GM19025 (cell line): ENCODE measurements around the gene EFEMP1.
"Not testable (repeated sequence)": the region's sequence is repeated elsewhere in the genome, so short reads cannot be mapped to it uniquely, and the experiment has no call there.

Source experiments
- ATAC-seq: cut with Tn5 transposase; IDR thresholded peaks from one replicate; pipeline ENCODE4 v1.9.1; 2021; ENCODE audit warnings: mild to moderate bottlenecking, low read depth, moderate library complexity; ENCODE audit not compliant: unreplicated experiment

The EFEMP1 gene

DNA sequence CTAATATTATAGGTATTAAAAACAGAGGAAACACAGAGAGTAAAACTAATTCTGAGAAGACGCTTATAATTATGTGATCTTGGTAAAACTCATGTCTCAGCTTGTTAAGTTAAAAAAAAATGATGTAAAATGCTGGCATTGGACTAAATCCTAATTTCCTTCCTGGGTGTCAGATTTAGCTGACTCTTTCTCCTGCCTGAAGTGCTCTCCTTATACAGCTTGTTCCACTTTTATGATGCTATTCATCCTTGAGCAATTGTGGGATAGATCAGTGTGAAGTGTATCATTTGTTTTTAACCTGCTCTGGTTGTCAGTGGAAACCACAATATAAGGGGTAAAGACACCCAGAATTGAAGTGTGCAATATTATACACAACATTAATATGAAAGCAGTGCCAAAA is 84.9 kb downstream of the EFEMP1 start:
- no peak for ATAC-seq

DNA sequence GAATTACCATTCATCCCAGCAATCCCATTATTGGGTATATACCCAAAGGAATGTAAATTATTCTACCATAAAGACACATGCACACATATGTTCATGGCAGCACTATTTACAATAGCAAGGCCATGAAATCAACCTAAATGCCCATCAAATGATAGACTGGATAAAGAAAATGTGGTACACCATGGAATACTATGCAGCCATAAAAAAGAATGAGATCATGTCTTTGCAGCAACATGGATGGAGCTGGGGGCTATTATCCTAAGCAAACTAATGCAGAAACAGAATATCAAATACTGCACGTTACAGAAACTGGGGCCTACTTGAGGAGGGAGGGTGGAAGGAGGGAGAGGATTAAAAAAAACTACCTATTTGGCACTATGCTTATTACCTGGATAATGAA is 85.5 kb downstream of the EFEMP1 start:
- not testable (repeated sequence) for ATAC-seq

DNA sequence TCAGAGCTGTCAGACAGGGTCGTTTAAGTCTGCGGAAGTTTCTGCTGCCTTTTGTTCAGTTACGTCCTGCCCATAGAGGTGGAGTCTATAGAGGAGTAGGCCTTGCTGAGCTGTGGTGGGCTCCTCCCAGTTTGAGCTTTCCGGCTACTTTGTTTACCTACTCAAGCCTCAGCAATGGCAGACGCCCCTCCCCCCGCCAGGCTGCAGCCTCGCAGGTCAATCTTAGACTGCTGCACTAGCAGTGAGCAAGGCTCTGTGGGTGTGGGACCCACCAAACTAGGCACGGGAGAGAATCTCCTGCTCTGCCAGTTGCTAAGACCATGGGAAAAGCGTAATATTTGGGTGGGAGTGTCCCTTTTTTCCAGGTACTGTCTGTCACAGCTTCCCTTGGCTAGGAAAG is 86.5 kb downstream of the EFEMP1 start:
- no peak for ATAC-seq

DNA sequence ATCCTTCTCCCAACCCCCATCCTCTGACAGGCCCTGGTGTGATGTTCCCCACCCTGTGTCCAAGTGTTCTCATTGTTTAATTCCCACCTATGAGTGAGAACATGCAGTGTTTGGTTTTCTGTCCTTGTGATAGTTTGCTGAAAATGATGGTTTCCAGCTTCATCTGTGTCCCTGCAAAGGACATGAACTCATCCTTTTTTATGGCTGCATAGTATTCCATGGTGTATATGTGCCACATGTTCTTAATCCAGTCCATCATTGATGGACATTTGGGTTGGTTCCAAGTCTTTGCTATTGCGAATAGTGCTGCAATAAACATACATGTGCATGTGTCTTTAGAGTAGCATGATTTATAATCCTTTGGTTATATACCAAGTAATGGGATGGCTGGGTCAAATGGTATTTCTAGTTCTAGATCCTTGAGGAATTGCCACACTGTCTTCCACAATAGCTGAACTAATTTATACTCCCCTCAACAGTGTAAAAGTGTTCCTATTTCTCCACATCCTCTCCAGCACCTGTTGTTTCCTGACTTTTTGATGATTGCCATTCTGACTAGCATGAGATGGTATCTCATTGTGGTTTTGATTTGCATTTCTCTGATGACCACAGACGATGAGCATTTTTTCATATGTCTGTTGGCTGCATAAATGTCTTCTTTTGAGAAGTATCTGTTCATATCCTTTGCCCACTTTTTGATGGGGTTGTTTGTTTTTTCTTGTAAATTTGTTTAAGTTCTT is 91.7 kb downstream of the EFEMP1 start:
- ATAC-seq = not testable (repeated sequence)

DNA sequence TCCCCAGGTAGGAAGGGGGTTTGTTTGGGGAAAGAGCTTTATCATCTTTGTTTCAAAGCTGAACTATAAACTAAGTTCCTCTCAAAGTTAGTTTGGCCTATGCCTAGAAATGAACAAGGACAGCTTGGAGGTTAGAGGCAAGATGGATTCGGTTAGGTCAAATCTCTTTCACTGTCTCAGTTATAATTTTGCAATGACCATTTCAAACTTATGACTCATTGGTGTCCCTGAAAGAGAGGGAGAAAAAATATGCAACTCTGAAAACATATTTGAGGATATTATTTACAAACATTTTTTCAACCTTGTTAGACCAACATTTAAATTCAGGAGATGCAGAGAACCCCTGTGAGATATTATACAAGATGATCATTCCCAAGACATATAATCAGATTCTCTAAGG is 95.7 kb downstream of the EFEMP1 start:
- ATAC-seq = no peak

DNA sequence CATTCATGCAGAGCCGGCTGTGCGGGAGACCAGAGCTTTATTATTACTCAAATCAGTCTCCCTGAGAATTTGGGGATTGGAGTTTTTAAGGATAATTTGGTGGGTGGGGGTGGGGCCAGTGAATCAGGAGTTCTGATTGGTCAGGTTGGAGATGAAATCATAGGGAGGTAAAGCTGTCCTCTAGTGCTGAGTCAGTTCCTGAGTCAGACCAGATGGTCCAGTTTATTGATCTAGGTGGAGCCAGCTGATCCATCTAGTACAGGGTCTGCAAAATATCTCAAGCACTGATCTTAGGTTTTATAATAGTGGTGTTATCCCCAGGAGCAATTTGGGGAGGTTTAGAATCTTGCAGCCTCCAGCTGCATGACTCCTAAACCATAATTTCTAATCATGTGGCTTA is 96.2 kb downstream of the EFEMP1 start:
- ATAC-seq = not testable (repeated sequence)

DNA sequence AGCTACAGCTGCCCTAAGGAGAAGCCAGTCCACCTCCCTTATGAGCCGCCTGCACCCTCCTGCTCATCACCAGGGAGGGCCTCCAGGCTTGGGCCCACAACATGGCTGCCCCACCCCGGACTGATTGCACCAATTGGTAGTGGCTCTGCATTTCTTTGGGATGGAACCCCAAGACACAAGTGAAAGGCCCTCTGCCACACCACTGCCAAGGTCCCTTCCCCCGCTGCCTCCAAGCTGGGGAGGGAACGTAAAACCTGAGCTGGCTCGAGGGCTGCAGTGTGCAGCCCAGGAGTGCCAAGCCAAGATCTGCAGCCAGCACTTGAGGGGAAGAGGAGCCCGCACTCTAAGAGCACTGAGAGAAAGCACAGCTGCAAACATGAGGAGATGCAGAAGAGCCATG is 97.3 kb downstream of the EFEMP1 start:
- no peak for ATAC-seq

DNA sequence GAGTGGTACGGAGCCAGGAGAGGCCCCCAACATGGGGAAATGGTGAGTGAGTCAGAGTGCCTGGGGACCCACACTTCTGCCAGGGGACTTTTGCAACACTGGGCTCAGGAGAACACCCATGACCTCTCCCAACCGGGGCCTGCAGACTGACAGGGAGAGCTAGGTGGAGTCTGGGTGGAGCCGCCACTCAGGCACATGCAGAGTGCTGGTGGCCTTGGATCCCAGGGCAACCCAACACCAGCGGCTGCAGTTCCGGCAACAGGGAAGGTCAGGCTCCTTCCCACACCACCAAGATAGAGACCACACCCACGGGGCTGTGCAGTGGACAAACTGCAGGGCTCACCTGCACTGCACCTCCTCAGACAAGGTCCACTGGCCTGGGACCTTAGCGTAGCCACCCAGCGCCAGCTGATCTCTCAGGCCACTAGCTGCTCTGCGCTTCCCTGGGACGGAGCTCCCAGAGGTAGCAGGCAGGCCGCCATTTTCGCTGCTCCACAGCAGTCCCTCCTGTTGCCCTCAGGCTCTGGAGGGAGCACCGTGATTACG is 99.0 kb downstream of the EFEMP1 start:
- ATAC-seq = no peak
